ENCODE data around the gene UNC13D. TPM values are rescaled to one million over a fixed set of nuclear protein-coding genes. Genes with fewer than 3 reads are reported as not detected.

The UNC13D gene
- total RNA-seq, 1 donor from 2014 or later = 3.1 TPM

- peaks cover 5% of the 10 kb centered on the region for H3K27me3 Mint-ChIP-seq (ENCODE audit: low read depth)
- no peaks in the 10 kb centered on the region for H3K36me3 Mint-ChIP-seq (ENCODE audit: low read depth)
- peaks cover 12% of the 10 kb centered on the region for H3K4me1 Mint-ChIP-seq
- DNase-seq (ENCODE audit: low read depth, low spot score) = no peak
- no peaks in the 10 kb centered on the region for H3K9me3 Mint-ChIP-seq
- H3K4me3 Mint-ChIP-seq = no peak overlapping the region
- TF ChIP-seq, protein P1, sequence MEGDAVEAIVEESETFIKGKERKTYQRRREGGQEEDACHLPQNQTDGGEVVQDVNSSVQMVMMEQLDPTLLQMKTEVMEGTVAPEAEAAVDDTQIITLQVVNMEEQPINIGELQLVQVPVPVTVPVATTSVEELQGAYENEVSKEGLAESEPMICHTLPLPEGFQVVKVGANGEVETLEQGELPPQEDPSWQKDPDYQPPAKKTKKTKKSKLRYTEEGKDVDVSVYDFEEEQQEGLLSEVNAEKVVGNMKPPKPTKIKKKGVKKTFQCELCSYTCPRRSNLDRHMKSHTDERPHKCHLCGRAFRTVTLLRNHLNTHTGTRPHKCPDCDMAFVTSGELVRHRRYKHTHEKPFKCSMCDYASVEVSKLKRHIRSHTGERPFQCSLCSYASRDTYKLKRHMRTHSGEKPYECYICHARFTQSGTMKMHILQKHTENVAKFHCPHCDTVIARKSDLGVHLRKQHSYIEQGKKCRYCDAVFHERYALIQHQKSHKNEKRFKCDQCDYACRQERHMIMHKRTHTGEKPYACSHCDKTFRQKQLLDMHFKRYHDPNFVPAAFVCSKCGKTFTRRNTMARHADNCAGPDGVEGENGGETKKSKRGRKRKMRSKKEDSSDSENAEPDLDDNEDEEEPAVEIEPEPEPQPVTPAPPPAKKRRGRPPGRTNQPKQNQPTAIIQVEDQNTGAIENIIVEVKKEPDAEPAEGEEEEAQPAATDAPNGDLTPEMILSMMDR (conservative IDR thresholded peaks at IDR 0.05) = no peak
- H3K27ac Mint-ChIP-seq (ENCODE audit: unreplicated experiment) = no peak overlapping the region
These were observed 7.6 kb downstream of the UNC13D start for GRCh38 chr17:75836605-75837004.

DNA sequence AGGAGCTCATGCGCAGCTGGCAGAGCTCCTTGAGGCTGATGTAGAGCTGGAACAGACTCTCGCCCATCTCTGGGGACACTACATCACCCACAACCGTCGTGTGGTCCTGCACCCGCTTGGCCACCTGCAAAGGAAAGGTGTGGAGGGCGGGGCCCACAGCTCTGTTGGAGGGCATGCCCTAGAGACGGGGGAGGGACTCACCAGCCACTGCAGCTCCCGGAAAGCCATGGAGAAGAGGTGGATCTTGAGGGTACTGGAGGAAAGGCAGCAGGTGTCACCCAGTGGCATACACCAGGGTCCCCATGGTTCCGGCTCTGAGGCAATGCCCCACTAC lies 8.6 kb downstream of the UNC13D start:
- Mint-ChIP-seq H3K9me3 (no peaks in the 10 kb centered on the region), H3K27ac (ENCODE audit: unreplicated experiment) (no peak overlapping the region), H3K4me3 (no peak overlapping the region), H3K27me3 (ENCODE audit: low read depth) (peaks cover 5% of the 10 kb centered on the region), H3K36me3 (ENCODE audit: low read depth) (no peaks in the 10 kb centered on the region), H3K4me1 (peaks cover 12% of the 10 kb centered on the region)
- no peak for DNase-seq (ENCODE audit: low read depth, low spot score)
- TF ChIP-seq, protein P1 (conservative IDR thresholded peaks at IDR 0.05) = no peak

- Mint-ChIP-seq H3K36me3 (ENCODE audit: low read depth) (no peaks in the 10 kb centered on the region), H3K27ac (ENCODE audit: unreplicated experiment) (no peak overlapping the region), H3K4me3 (no peak overlapping the region), H3K27me3 (ENCODE audit: low read depth) (peaks cover 5% of the 10 kb centered on the region), H3K9me3 (no peaks in the 10 kb centered on the region), H3K4me1 (peaks cover 12% of the 10 kb centered on the region)
- DNase-seq (ENCODE audit: low read depth, low spot score) = no peak
- TF ChIP-seq, protein P1 (conservative IDR thresholded peaks at IDR 0.05) = no peak
These were observed 9.1 kb downstream of the UNC13D start for GRCh38 chr17:75834928-75835653.

DNA sequence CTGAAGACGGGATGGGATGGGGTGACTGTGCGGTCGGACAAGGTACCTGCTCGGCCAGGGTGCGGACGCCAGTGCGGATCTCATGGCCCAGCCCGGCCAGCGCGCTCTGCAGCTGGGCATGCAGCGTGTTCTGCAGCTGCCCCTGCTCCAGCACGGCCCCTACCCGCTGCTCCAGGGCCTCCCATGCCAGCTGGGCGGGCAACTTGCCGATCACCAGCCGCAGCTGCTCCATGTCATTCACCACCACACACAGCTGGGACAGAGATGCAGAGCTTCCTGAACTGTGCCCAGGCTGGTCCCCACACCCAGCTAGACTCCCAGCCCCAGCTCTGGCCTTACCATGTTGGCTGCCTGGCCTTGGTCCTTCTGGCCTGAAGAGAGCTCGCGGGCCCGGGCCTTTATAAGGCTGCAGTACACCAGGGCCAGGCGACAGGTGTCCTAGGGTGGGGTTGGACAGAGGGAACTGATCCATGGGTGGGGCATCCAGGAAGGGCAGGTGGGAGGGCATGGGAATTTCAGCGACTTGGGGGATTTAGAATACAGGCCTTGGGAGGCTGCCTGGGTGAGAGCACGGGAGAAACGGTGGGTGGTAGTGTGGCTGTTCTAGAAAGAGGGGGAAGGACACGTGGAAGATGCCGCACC lies 9.8 kb downstream of the UNC13D start:
- peaks cover 5% of the 10 kb centered on the region for H3K27me3 Mint-ChIP-seq (ENCODE audit: low read depth)
- DNase-seq (ENCODE audit: low read depth, low spot score) = no peak
- peaks cover 12% of the 10 kb centered on the region for H3K4me1 Mint-ChIP-seq
- no peak overlapping the region for H3K4me3 Mint-ChIP-seq
- no peaks in the 10 kb centered on the region for H3K9me3 Mint-ChIP-seq
- TF ChIP-seq, protein P1 (conservative IDR thresholded peaks at IDR 0.05) = no peak
- no peaks in the 10 kb centered on the region for H3K36me3 Mint-ChIP-seq (ENCODE audit: low read depth)
- H3K27ac Mint-ChIP-seq (ENCODE audit: unreplicated experiment) = no peak overlapping the region

GRCh38 chr17:75832652-75833400 lies 11.4 kb downstream of the UNC13D start:
- TF ChIP-seq, protein P1 (conservative IDR thresholded peaks at IDR 0.05) = no peak
- peaks cover 19% of the 10 kb centered on the region for H3K4me1 Mint-ChIP-seq
- peaks cover 5% of the 10 kb centered on the region for H3K27me3 Mint-ChIP-seq (ENCODE audit: low read depth)
- H3K36me3 Mint-ChIP-seq (ENCODE audit: low read depth) = no peaks in the 10 kb centered on the region
- no peak for DNase-seq (ENCODE audit: low read depth, low spot score)
- no peaks in the 10 kb centered on the region for H3K9me3 Mint-ChIP-seq
- peak overlapping the region; percentile 32 for H3K4me3 Mint-ChIP-seq
- H3K27ac Mint-ChIP-seq (ENCODE audit: unreplicated experiment) = peak overlapping the region; percentile 70
